GM23338 (cell line): ENCODE data around the gene LNPEP. TPM values are rescaled to one million over a fixed set of nuclear protein-coding genes. Genes with fewer than 3 reads are reported as not detected.

ENCODE experiments used
- ATAC-seq: fragments of 200-7000 bp; cut with Tn5 transposase; 3 replicates; pipeline ENCODE4 v1.9.1; 2020
- DNase-seq: peaks from one replicate; pipeline ENCODE4 v3.0.0-alpha.2; 2015; ENCODE audit warnings: low spot score
- H2AFZ ChIP-seq: fragments of 200-600 bp; sonication (generic); 2 replicates; pipeline ENCODE4 v1.8.0; 2016; ENCODE audit warnings: antibody characterized with exemption, mild to moderate bottlenecking, moderate library complexity
- H3F3A ChIP-seq: fragments of 200-600 bp; sonication (generic); replicated peaks from 2 replicates; pipeline ENCODE4 v1.8.0; 2017; ENCODE audit warnings: antibody characterized with exemption, mixed run types, low read depth
- H3K27ac ChIP-seq: fragments of 200-600 bp; sonication (generic); 2 replicates; pipeline ENCODE4 v1.6.1; 2016; ENCODE audit warnings: low read depth
- H3K27me3 ChIP-seq: fragments of 200-600 bp; sonication (generic); 2 replicates; pipeline ENCODE4 v1.8.0; 2016; ENCODE audit warnings: mild to moderate bottlenecking, mixed run types, moderate library complexity; ENCODE audit not compliant: insufficient read depth
- H3K36me3 ChIP-seq: fragments of 200-600 bp; sonication (generic); 2 replicates; pipeline ENCODE4 v1.8.0; 2016; ENCODE audit warnings: mild to moderate bottlenecking; ENCODE audit not compliant: insufficient read depth
- H3K4me1 ChIP-seq: fragments of 200-600 bp; sonication (generic); 2 replicates; pipeline ENCODE4 v1.8.0; 2016; ENCODE audit warnings: mild to moderate bottlenecking, moderate library complexity; ENCODE audit not compliant: insufficient read depth
- H3K4me2 ChIP-seq: fragments of 200-600 bp; sonication (generic); 2 replicates; pipeline ENCODE4 v1.7.1; 2017; ENCODE audit warnings: mixed run types
- H3K4me3 ChIP-seq: fragments of 200-600 bp; sonication (generic); 2 replicates; pipeline ENCODE4 v1.6.1; 2016; ENCODE audit warnings: mixed run types
- H3K79me2 ChIP-seq: fragments of 200-600 bp; sonication (generic); replicated peaks from 2 replicates; pipeline ENCODE4 v1.8.0; 2017; ENCODE audit warnings: mild to moderate bottlenecking; ENCODE audit not compliant: insufficient read depth
- H3K9me2 ChIP-seq: fragments of 200-600 bp; sonication (generic); 2 replicates; pipeline ENCODE4 v1.8.0; 2017; ENCODE audit not compliant: insufficient read depth
- H4K20me1 ChIP-seq: fragments of 200-600 bp; sonication (generic); replicated peaks from 2 replicates; pipeline ENCODE4 v1.8.0; 2017; ENCODE audit warnings: mild to moderate bottlenecking; ENCODE audit not compliant: insufficient read depth
- H3K27ac Mint-ChIP-seq: 2 replicates; pipeline ENCODE4 v1.8.0; 2020; ENCODE audit warnings: inconsistent platforms, mild to moderate bottlenecking, moderate library complexity, mixed read lengths
- H3K27me3 Mint-ChIP-seq: 3 replicates; pipeline ENCODE4 v1.8.0; 2022; ENCODE audit warnings: low read depth, mild to moderate bottlenecking, moderate library complexity, mixed read lengths, inconsistent platforms; ENCODE audit not compliant: insufficient read depth, poor library complexity
- H3K36me3 Mint-ChIP-seq: 3 replicates; pipeline ENCODE4 v1.8.0; 2021; ENCODE audit warnings: low read depth, mild to moderate bottlenecking, inconsistent platforms, moderate library complexity, mixed read lengths
- H3K4me1 Mint-ChIP-seq: 3 replicates; pipeline ENCODE4 v1.8.0; 2020; ENCODE audit warnings: mild to moderate bottlenecking, inconsistent platforms, mixed read lengths
- H3K4me3 Mint-ChIP-seq: 3 replicates; pipeline ENCODE4 v1.8.0; 2021; ENCODE audit warnings: moderate library complexity, mild to moderate bottlenecking, inconsistent platforms, mixed read lengths
- H3K9me3 Mint-ChIP-seq: 3 replicates; pipeline ENCODE4 v1.8.0; 2020; ENCODE audit warnings: moderate library complexity, mild to moderate bottlenecking, inconsistent platforms, mixed read lengths
- CREB1 ChIP-seq: fragments of 250-450 bp; sonication (Bioruptor Pico); IDR thresholded peaks from 2 replicates; pipeline ENCODE4 v1.5.0; 2020; ENCODE audit warnings: low read depth, mild to moderate bottlenecking, moderate library complexity
- POLR2AphosphoS5 ChIP-seq: IDR thresholded peaks from 2 replicates; pipeline ENCODE4 v1.6.1; 2016; ENCODE audit warnings: antibody characterized with exemption, low read depth
- ZNF114 ChIP-seq: fragments of 250-450 bp; sonication (Bioruptor Pico); IDR thresholded peaks from 2 replicates; pipeline ENCODE4 v1.5.0; 2020; ENCODE audit warnings: mild to moderate bottlenecking, moderate library complexity
- ZNF462 ChIP-seq: fragments of 250-450 bp; sonication (Bioruptor Pico); IDR thresholded peaks from 2 replicates; pipeline ENCODE4 v1.5.0; 2020; ENCODE audit warnings: mild to moderate bottlenecking, moderate library complexity
- polyA plus RNA-seq: library from polyadenylated mRNA; unstranded; fragments of >200 nt; fragmentation: Nextera tagmentation; extraction: Ambion mirVana; gene quantifications from 2 replicates; pipeline ENCODE4 v1.2.1, GENCODE V29; 2016
- total RNA-seq: library from RNA; depleted of rRNA; stranded (reverse); fragments of >200 nt; shearing (Covaris generic); gene quantifications from 2 replicates; pipeline ENCODE4 v1.2.3, GENCODE V29; 2014
- TF ChIP-seq, protein P1 (sequence below): IDR thresholded peaks from one replicate; pipeline ENCODE4 v1.6.1; 2018; ENCODE audit warnings: antibody characterized with exemption; ENCODE audit not compliant: unreplicated experiment

Gene LNPEP
- total and polyA plus RNA-seq, 2 experiments from 2014 or later, result 1.2 to 8.3 TPM

GRCh38 chr5:96972599-96973334 lies 36.9 kb downstream of the LNPEP start:
- no peak overlapping the region for H3K4me2 ChIP-seq
- H3K4me3 ChIP-seq, result no peak overlapping the region
- TF ChIP-seq CREB1 (CRISPR knock-in tag), result no peak
- no peak for TF ChIP-seq ZNF462 (CRISPR knock-in tag)
- TF ChIP-seq POLR2AphosphoS5, result no peak
- TF ChIP-seq, protein P1, sequence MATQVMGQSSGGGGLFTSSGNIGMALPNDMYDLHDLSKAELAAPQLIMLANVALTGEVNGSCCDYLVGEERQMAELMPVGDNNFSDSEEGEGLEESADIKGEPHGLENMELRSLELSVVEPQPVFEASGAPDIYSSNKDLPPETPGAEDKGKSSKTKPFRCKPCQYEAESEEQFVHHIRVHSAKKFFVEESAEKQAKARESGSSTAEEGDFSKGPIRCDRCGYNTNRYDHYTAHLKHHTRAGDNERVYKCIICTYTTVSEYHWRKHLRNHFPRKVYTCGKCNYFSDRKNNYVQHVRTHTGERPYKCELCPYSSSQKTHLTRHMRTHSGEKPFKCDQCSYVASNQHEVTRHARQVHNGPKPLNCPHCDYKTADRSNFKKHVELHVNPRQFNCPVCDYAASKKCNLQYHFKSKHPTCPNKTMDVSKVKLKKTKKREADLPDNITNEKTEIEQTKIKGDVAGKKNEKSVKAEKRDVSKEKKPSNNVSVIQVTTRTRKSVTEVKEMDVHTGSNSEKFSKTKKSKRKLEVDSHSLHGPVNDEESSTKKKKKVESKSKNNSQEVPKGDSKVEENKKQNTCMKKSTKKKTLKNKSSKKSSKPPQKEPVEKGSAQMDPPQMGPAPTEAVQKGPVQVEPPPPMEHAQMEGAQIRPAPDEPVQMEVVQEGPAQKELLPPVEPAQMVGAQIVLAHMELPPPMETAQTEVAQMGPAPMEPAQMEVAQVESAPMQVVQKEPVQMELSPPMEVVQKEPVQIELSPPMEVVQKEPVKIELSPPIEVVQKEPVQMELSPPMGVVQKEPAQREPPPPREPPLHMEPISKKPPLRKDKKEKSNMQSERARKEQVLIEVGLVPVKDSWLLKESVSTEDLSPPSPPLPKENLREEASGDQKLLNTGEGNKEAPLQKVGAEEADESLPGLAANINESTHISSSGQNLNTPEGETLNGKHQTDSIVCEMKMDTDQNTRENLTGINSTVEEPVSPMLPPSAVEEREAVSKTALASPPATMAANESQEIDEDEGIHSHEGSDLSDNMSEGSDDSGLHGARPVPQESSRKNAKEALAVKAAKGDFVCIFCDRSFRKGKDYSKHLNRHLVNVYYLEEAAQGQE, result no peak
- no peak for TF ChIP-seq ZNF114 (CRISPR knock-in tag)
- Mint-ChIP-seq H3K27me3 (no peaks in the 10 kb centered on the region), H3K4me3 (no peak overlapping the region), H3K36me3 (no peaks in the 10 kb centered on the region), H3K9me3 (no peaks in the 10 kb centered on the region), H3K4me1 (peaks cover 5% of the 10 kb centered on the region), H3K27ac (no peak overlapping the region)
- no peaks in the 10 kb centered on the region for H3K36me3 ChIP-seq
- no peaks in the 10 kb centered on the region for H3K27me3 ChIP-seq
- H3K27ac ChIP-seq, result no peak overlapping the region
- ATAC-seq (no peak), DNase-seq (no peak)
- H2AFZ ChIP-seq, result no peak overlapping the region
- no peaks in the 10 kb centered on the region for H3F3A ChIP-seq
- H3K4me1 ChIP-seq, result no peaks in the 10 kb centered on the region
- H3K9me2 ChIP-seq, result no peaks in the 10 kb centered on the region
- H3K79me2 ChIP-seq, result no peaks in the 10 kb centered on the region
- H4K20me1 ChIP-seq, result no peaks in the 10 kb centered on the region; the same call in 1 of the 2 replicates
